ENCODE data around the gene CCDC179. TPM values are rescaled to one million over a fixed set of nuclear protein-coding genes. Genes with fewer than 3 reads are reported as not detected.

Gene CCDC179
- not detected in 2 replicates for total RNA-seq

GRCh38 chr11:22860241-22860640 lies at the start of gene CCDC179:
CCDC179 (minus strand) TSS chr11:22860474; CDS start chr11:22860421, 53 bp downstream.

GRCh38 chr11:22829231-22830081 lies 30.8 kb downstream of the CCDC179 start, which contains the start of gene SVIP:
SVIP (minus strand) TSS chr11:22829801; CDS start chr11:22829748, 53 bp downstream.

Other genes with a start within 250 kb of the CCDC179 start
- 6.7 and 9.2 TPM in 2 replicates for gene FANCF, start 234.7 kb downstream of the CCDC179 start, total RNA-seq
- gene GAS2, start 193.9 kb downstream of the CCDC179 start, total RNA-seq = 0.53 and 2.3 TPM in 2 replicates
- 3.4 and 5.8 TPM in 2 replicates for gene SVIP, start 30.7 kb downstream of the CCDC179 start, total RNA-seq

All from myometrial cell (primary cell).